Upper lobe of left lung (tissue), 4 donors: Measurements from ENCODE around the gene SAA1.

ENCODE experiments used
- CTCF ChIP-seq, 6 experiments: fragments of 450-650 bp in 4 of 6; fragments of 200-600 bp in 2 of 6; sonication (generic) in 2 of 6; IDR thresholded peaks; one replicate each; pipeline ENCODE4 v1.5.1; 2016 to 2019; ENCODE audit warnings: antibody characterized with exemption in 6 of 6
- EP300 ChIP-seq, 4 donors: sonication (generic); formaldehyde crosslinking; IDR thresholded peaks; one replicate each; pipeline ENCODE4 v1.5.1; 2017; ENCODE audit warnings: antibody characterized with exemption in 4 of 4, control low read depth in 2 of 4
- POLR2A ChIP-seq, 4 donors: fragments of 450-650 bp; IDR thresholded peaks; one replicate each; pipeline ENCODE4 v1.5.1; 2016 to 2017; ENCODE audit warnings: antibody characterized with exemption in 4 of 4, mild to moderate bottlenecking in 2 of 4
- POLR2AphosphoS5 ChIP-seq, 2 donors: sonication (generic); formaldehyde crosslinking; IDR thresholded peaks; one replicate each; pipeline ENCODE4 v1.5.1; 2017; ENCODE audit warnings: antibody characterized with exemption in 2 of 2

- TF ChIP-seq CTCF (IDR thresholded peaks at IDR 0.05) (no peak), POLR2A (IDR thresholded peaks at IDR 0.05) (no peak), POLR2AphosphoS5 (IDR thresholded peaks at IDR 0.05) (no peak), EP300 (IDR thresholded peaks at IDR 0.05) (no peak)
Observed at GRCh38 chr11:18239655-18240054, 26.4 kb upstream of the SAA1 start.
